ENCODE results near the gene DLGAP5.

DLGAP5 gene

DNA sequence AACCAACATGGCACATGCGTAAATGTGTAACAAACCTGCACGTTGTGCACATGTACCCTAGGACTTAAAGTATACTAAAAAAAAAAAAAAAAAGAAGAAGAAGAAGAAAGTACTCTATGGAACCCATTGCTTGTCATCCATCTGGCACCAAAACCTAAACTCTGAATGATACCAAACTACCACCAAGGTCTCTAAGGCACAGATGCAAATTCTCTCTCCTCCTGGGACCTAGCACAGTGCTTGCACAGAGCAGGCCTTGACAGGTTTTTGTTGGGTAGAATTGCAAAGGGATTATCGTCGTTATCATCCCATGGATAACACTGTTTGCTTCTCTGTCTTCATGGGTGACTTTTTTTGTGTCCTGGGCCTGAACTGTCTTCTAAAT is 75.5 kb downstream of the DLGAP5 start:
- no peaks in the 10 kb centered on the region for H3K79me2 ChIP-seq
- no peak overlapping the region for H3K4me3 ChIP-seq (ENCODE audit: low read depth, low read length)
- H3K4me1 ChIP-seq: peaks cover 7% of the 10 kb centered on the region
- no peak overlapping the region for H3K4me2 ChIP-seq (ENCODE audit: low read length)
- no peaks in the 10 kb centered on the region for H3K9me3 ChIP-seq (ENCODE audit: control insufficient read depth, low read length)
- TF ChIP-seq, protein P1, sequence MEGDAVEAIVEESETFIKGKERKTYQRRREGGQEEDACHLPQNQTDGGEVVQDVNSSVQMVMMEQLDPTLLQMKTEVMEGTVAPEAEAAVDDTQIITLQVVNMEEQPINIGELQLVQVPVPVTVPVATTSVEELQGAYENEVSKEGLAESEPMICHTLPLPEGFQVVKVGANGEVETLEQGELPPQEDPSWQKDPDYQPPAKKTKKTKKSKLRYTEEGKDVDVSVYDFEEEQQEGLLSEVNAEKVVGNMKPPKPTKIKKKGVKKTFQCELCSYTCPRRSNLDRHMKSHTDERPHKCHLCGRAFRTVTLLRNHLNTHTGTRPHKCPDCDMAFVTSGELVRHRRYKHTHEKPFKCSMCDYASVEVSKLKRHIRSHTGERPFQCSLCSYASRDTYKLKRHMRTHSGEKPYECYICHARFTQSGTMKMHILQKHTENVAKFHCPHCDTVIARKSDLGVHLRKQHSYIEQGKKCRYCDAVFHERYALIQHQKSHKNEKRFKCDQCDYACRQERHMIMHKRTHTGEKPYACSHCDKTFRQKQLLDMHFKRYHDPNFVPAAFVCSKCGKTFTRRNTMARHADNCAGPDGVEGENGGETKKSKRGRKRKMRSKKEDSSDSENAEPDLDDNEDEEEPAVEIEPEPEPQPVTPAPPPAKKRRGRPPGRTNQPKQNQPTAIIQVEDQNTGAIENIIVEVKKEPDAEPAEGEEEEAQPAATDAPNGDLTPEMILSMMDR (IDR thresholded peaks at IDR 0.05): no peak
- no peaks in the 10 kb centered on the region for H3K27me3 ChIP-seq (ENCODE audit: control insufficient read depth, insufficient read depth, low read length)
- no peaks in the 10 kb centered on the region for H3K36me3 ChIP-seq (ENCODE audit: control insufficient read depth, insufficient read depth, low read length)
- no peak overlapping the region for H3K9ac ChIP-seq
- no peak overlapping the region for H2AFZ ChIP-seq
- H3K27ac ChIP-seq: no peak overlapping the region

DNA sequence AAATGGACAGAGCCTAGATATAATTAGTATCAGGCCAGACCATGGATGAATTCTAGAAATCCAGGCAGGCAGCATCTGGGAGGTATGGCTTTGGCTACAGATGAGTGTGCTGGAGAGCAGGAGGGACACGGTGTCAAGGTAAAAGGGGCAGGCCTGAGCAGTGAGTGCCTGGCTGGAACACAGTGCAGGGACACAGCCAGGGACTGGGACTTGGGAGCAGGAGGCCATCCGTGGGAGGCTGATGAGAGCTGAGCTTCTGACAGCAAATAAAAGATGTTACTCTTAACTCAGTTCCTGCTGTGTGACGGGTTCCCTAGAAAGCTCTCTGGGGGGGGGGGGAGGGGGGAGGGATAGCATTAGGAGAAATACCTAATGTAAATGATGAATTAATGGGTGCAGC is 75.9 kb downstream of the DLGAP5 start:
- Histone ChIP-seq H3K9ac (no peak overlapping the region), H3K4me3 (ENCODE audit: low read depth, low read length) (no peak overlapping the region), H3K27me3 (ENCODE audit: control insufficient read depth, insufficient read depth, low read length) (no peaks in the 10 kb centered on the region), H2AFZ (no peak overlapping the region), H3K4me1 (peaks cover 7% of the 10 kb centered on the region), H3K27ac (no peak overlapping the region), H3K79me2 (no peaks in the 10 kb centered on the region), H3K9me3 (ENCODE audit: control insufficient read depth, low read length) (no peaks in the 10 kb centered on the region), H3K4me2 (ENCODE audit: low read length) (no peak overlapping the region), H3K36me3 (ENCODE audit: control insufficient read depth, insufficient read depth, low read length) (no peaks in the 10 kb centered on the region)
- TF ChIP-seq, protein P1 (IDR thresholded peaks at IDR 0.05): no peak

DNA sequence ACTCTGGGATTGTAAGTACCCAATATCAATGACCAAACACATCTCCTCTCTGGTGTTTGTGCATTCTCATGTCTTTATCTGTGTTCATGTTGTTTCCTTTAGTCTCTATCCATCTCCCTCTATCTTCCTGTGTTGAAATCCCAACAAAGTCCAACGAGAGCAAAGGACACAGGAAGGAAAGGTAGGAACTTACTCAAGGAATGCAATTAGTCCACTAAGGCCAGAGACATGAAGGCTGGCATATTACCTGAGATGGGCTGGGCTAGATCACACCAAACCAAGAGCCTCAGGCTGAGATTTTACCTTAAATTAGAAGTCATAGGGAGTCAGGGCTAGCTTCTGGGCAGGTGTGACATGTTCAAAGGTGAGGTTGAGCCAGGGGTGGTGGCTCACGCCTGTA is 76.7 kb downstream of the DLGAP5 start:
- H3K4me2 ChIP-seq (ENCODE audit: low read length): no peak overlapping the region
- no peak overlapping the region for H3K27ac ChIP-seq
- H3K4me1 ChIP-seq: peaks cover 7% of the 10 kb centered on the region
- H3K9me3 ChIP-seq (ENCODE audit: control insufficient read depth, low read length): no peaks in the 10 kb centered on the region
- no peak overlapping the region for H3K9ac ChIP-seq
- no peak overlapping the region for H3K4me3 ChIP-seq (ENCODE audit: low read depth, low read length)
- no peaks in the 10 kb centered on the region for H3K36me3 ChIP-seq (ENCODE audit: control insufficient read depth, insufficient read depth, low read length)
- no peaks in the 10 kb centered on the region for H3K27me3 ChIP-seq (ENCODE audit: control insufficient read depth, insufficient read depth, low read length)
- H3K79me2 ChIP-seq: no peaks in the 10 kb centered on the region
- TF ChIP-seq, protein P1 (IDR thresholded peaks at IDR 0.05): no peak
- no peak overlapping the region for H2AFZ ChIP-seq

DNA sequence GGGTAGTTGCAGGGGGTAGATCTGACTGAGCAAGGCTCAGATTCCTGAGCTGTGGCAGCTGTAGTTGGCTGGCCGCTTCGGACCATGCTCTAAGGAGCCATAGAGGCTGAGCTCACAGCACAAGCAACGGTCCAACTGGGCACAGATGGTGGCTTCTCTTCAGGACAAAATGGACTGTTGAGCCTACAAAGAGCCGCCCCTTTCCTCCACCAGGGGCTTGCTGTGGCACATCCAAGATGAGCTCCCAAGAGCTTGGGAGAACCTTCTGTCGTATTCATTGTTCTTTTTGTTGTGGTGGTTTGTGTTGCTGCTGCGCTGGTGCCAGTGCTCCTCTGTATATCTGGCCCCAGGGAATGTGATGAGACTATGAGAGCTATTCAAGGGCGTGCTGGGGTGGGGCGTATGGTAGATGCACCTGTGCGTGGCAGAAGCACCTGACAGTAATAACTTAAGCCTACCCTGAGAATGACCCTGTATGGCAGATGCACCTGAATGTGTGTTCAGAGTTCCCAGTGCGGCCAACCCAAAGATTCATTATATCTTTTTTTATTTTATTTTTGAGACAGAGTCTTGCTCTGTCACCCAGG is 80.2 kb downstream of the DLGAP5 start:
- peaks cover 4% of the 10 kb centered on the region for H3K4me1 ChIP-seq
- no peak overlapping the region for H3K27ac ChIP-seq
- TF ChIP-seq, protein P1 (IDR thresholded peaks at IDR 0.05): no peak
- H3K4me2 ChIP-seq (ENCODE audit: low read length): no peak overlapping the region
- H3K27me3 ChIP-seq (ENCODE audit: control insufficient read depth, insufficient read depth, low read length): no peaks in the 10 kb centered on the region
- no peak overlapping the region for H3K9ac ChIP-seq
- no peaks in the 10 kb centered on the region for H3K36me3 ChIP-seq (ENCODE audit: control insufficient read depth, insufficient read depth, low read length)
- H3K9me3 ChIP-seq (ENCODE audit: control insufficient read depth, low read length): no peaks in the 10 kb centered on the region
- H2AFZ ChIP-seq: no peak overlapping the region
- no peaks in the 10 kb centered on the region for H3K79me2 ChIP-seq
- H3K4me3 ChIP-seq (ENCODE audit: low read depth, low read length): no peak overlapping the region

DNA sequence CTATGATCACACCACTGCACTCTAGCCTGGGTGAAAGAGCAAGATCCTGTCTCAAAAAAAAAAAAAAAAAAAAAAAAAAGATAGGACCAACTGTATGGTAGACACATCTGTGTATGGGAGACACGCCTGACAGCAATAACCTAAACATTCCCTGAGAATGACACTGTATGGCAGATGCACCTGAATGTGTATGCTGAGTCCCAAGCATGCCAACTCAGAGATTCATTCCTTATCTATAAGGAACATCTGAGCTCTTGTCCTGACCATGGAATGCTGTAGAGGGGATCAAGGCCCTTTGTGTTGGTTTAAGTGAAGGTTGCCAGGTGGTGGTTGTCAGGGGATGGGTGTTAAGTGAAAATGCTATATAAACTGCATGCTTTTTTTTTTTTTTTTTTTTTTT is 81.5 kb downstream of the DLGAP5 start:
- H3K27me3 ChIP-seq (ENCODE audit: control insufficient read depth, insufficient read depth, low read length): no peaks in the 10 kb centered on the region
- no peak overlapping the region for H3K27ac ChIP-seq
- H3K4me3 ChIP-seq (ENCODE audit: low read depth, low read length): no peak overlapping the region
- peaks cover 4% of the 10 kb centered on the region for H3K4me1 ChIP-seq
- no peaks in the 10 kb centered on the region for H3K9me3 ChIP-seq (ENCODE audit: control insufficient read depth, low read length)
- TF ChIP-seq, protein P1 (IDR thresholded peaks at IDR 0.05): no peak
- H3K9ac ChIP-seq: no peak overlapping the region
- H3K4me2 ChIP-seq (ENCODE audit: low read length): no peak overlapping the region
- no peak overlapping the region for H2AFZ ChIP-seq
- no peaks in the 10 kb centered on the region for H3K36me3 ChIP-seq (ENCODE audit: control insufficient read depth, insufficient read depth, low read length)
- no peaks in the 10 kb centered on the region for H3K79me2 ChIP-seq
